HG03457 (cell line): ENCODE data around the gene NRP1.

ENCODE experiments used
- ATAC-seq: cut with Tn5 transposase; IDR thresholded peaks from one replicate; pipeline ENCODE4 v1.9.1; 2021; ENCODE audit warnings: moderate number of reproducible peaks; ENCODE audit not compliant: unreplicated experiment

NRP1 gene

GRCh38 chr10:33192190-33192589, 142.3 kb downstream of the NRP1 start:
- ATAC-seq: no peak

- ATAC-seq: no peak
Observed at GRCh38 chr10:33190406-33190805, 144.1 kb downstream of the NRP1 start.

GRCh38 chr10:33189808-33190207, 144.7 kb downstream of the NRP1 start:
- ATAC-seq: no peak

- no peak for ATAC-seq
Observed at GRCh38 chr10:33189363-33189762, 145.1 kb downstream of the NRP1 start.

GRCh38 chr10:33187427-33187999, 147.0 kb downstream of the NRP1 start:
- no peak for ATAC-seq

- no peak for ATAC-seq
Observed at GRCh38 chr10:33186150-33186549, 148.3 kb downstream of the NRP1 start.

GRCh38 chr10:33183655-33184054, 150.8 kb downstream of the NRP1 start:
- ATAC-seq: no peak

- no peak for ATAC-seq
Observed at GRCh38 chr10:33180921-33181320, 153.5 kb downstream of the NRP1 start.

- ATAC-seq: no peak
Observed at GRCh38 chr10:33180390-33180789, 154.1 kb downstream of the NRP1 start.

GRCh38 chr10:33179067-33179466, 155.4 kb downstream of the NRP1 start:
- ATAC-seq: no peak

GRCh38 chr10:33178026-33178755, 156.3 kb downstream of the NRP1 start:
- no peak for ATAC-seq

- no peak for ATAC-seq
Observed at GRCh38 chr10:33176688-33177087, 157.8 kb downstream of the NRP1 start.

GRCh38 chr10:33174674-33175434, 159.6 kb downstream of the NRP1 start:
- ATAC-seq: no peak

GRCh38 chr10:33165911-33166310, 168.6 kb downstream of the NRP1 start:
- no peak for ATAC-seq

GRCh38 chr10:33164060-33164709, 170.3 kb downstream of the NRP1 start:
- no peak for ATAC-seq

- no peak for ATAC-seq
Observed at GRCh38 chr10:33162248-33162575, 172.3 kb downstream of the NRP1 start.

- no peak for ATAC-seq
Observed at GRCh38 chr10:33161550-33162247, 172.8 kb downstream of the NRP1 start.

- no peak for ATAC-seq
Observed at GRCh38 chr10:33160151-33160550, 174.3 kb downstream of the NRP1 start.

GRCh38 chr10:33157103-33157502, 177.4 kb downstream of the NRP1 start:
- no peak for ATAC-seq

- no peak for ATAC-seq
Observed at GRCh38 chr10:33155720-33156638, 178.5 kb downstream of the NRP1 start.
